Cardiac septum (tissue), 1 donor: ENCODE results near the gene MAGEC1. TPM values are rescaled to one million over a fixed set of nuclear protein-coding genes. Genes with fewer than 3 reads are reported as not detected.

Experiments
- total RNA-seq: library from RNA; stranded (reverse); fragmentation: NEBNext Ultra II Directional; extraction: Animal tissue kit (Norgen Biotek cat#: 25700); gene quantifications from one replicate; pipeline ENCODE4 v1.2.1, GENCODE V29; 2021
- donor health status: DM: no; HTN: no; CAD: no.

Gene MAGEC1
- total RNA-seq, 1 donor from 2014 or later = not detected

Other genes with a start within 250 kb of the MAGEC1 start
- not detected for gene SPANXD, start 205.2 kb upstream of the MAGEC1 start, total RNA-seq
- gene MAGEC3, start 65.6 kb upstream of the MAGEC1 start, total RNA-seq = not detected